HCT116 (cell line): ENCODE data around the gene ROR2.

Source experiments
- CBX3 ChIP-seq: IDR thresholded peaks from 2 replicates; pipeline ENCODE4 v1.6.1; 2012; ENCODE audit warnings: low read depth
- CTCF ChIP-seq, 3 experiments: fragments of 200-600 bp in 1 of 3; sonication (generic) in 1 of 3; IDR thresholded peaks in 2 of 3; conservative IDR thresholded peaks in 1 of 3; 2 replicates each; pipeline ENCODE4 v1.5.1; 2012 to 2017; ENCODE audit warnings: low read depth in 2 of 3, low read length in 2 of 3, antibody characterized with exemption in 1 of 3, borderline replicate concordance in 1 of 3, control low read depth in 1 of 3, mild to moderate bottlenecking in 1 of 3, mixed read lengths in 1 of 3, mixed run types in 1 of 3, moderate library complexity in 1 of 3; ENCODE audit not compliant: insufficient read depth in 1 of 3
- EZH2phosphoT487 ChIP-seq: fragments of 200-600 bp; IDR thresholded peaks from 2 replicates; pipeline ENCODE4 v1.6.1; 2018; ENCODE audit warnings: antibody characterized with exemption, borderline replicate concordance
- FOSL1 ChIP-seq: IDR thresholded peaks from 2 replicates; pipeline ENCODE4 v1.6.1; 2012; ENCODE audit warnings: low read depth
- MAX ChIP-seq: IDR thresholded peaks from 2 replicates; pipeline ENCODE4 v1.6.1; 2012
- POLR2A ChIP-seq: IDR thresholded peaks from 2 replicates; pipeline ENCODE4 v1.7.0; 2011; ENCODE audit warnings: borderline replicate concordance; ENCODE audit not compliant: insufficient read depth, insufficient read length; ENCODE audit errors: extremely low read depth
- RAD21 ChIP-seq: IDR thresholded peaks from 2 replicates; pipeline ENCODE4 v1.6.1; 2012; ENCODE audit warnings: low read depth, mild to moderate bottlenecking
- SRF ChIP-seq: IDR thresholded peaks from 2 replicates; pipeline ENCODE4 v1.6.1; 2012; ENCODE audit warnings: low read depth
- YY1 ChIP-seq: IDR thresholded peaks from 2 replicates; pipeline ENCODE4 v1.6.1; 2011; ENCODE audit warnings: low read length, low read depth, moderate library complexity, mild to moderate bottlenecking; ENCODE audit not compliant: insufficient replicate concordance; ENCODE audit errors: extremely low read depth

GRCh38 chr9:91549177-91549576 is 400.9 kb downstream of the ROR2 start:
- TF ChIP-seq POLR2A: no peak
- no peak for TF ChIP-seq RAD21
- no peak for TF ChIP-seq CTCF (IDR thresholded peaks at IDR 0.05 in 2 of 3, conservative IDR thresholded peaks at IDR 0.05 in 1 of 3; ENCODE audit: borderline replicate concordance in 1 of 3, insufficient read depth in 1 of 3, low read depth in 2 of 3, low read length in 2 of 3)
- TF ChIP-seq EZH2phosphoT487: no peak
- no peak for TF ChIP-seq MAX
- no peak for TF ChIP-seq SRF
- TF ChIP-seq YY1: no peak
- no peak for TF ChIP-seq CBX3
- no peak for TF ChIP-seq FOSL1
